HT1080 (cell line): ENCODE data around the gene ZNF648. TPM values are rescaled to one million over a fixed set of nuclear protein-coding genes. Genes with fewer than 3 reads are reported as not detected.
"Not testable (repeated sequence)": the region's sequence is repeated elsewhere in the genome, so short reads cannot be mapped to it uniquely, and the experiment has no call there.

ENCODE experiments used
- DNase-seq: peaks from one replicate; pipeline ENCODE4 v3.0.0-alpha.2; 2015; ENCODE audit warnings: low read depth
- total RNA-seq: library from RNA; depleted of rRNA; stranded (reverse); fragments of >200 nt; shearing (Covaris generic); gene quantifications from 2 replicates; pipeline ENCODE4 v1.2.3, GENCODE V29; 2014

Gene ZNF648
- total RNA-seq, 1 experiment from 2014 or later = 0.34 TPM

DNA sequence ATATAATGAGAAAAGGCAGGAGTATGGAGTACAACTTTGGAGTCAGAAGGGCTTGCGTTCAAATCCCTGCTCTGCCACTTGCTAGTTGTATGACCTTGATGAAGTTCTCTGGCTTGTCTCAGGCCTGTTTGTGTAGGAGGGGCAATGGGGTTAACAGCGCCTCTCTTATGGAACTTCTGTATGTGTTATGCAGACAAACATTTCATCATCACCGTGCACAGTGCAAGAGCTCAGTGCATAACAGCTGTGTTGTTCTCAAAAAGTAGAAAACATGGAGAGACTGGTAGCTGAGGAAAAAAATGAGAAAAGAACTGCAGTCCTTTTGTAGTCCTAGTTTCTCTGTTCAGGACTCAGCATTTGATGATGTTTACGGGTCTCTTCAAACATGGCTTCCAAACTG is 10.4 kb upstream of the ZNF648 start:
- DNase-seq = no peak

DNA sequence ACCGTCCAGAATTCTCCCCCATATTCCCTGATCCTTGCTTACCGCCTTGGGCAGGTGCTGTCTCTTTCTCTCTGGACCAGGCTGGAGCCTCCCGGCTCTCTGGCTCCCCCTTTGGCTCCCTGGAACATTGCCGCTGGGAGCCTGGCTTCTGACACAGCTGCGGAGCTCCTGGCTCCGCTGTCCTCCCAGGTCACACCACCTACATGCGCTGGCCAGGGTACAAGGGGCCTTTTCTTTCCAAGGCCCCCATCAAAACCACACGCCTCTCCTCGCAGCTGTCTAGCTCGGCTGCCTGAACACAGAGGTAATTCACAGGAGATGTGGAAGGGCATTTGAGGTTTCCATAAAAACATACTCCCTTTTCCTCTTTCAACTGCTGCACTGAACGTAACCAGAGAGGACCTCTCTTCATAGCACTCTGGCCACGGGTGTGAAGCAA is 7.5 kb upstream of the ZNF648 start:
- DNase-seq = peak; percentile 69

DNA sequence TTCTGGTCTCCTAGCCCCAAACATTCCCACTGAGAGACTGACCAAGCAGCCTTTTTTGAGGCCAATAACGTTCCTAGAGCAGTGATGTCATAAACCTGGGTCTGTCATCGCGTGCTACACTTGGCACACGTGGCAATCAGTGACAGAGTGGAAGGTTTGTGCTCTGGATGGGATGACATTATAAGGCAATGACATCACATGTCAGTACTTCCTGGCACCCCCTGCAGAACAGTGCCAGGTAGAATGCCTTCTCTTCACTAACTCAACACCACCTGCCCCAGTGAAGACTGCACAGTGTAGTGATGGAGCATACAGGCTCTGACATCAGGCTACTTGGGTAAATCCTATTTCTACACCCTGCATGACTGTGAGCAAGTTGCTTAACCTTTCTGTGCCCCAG is 5.4 kb upstream of the ZNF648 start:
- no peak for DNase-seq

DNA sequence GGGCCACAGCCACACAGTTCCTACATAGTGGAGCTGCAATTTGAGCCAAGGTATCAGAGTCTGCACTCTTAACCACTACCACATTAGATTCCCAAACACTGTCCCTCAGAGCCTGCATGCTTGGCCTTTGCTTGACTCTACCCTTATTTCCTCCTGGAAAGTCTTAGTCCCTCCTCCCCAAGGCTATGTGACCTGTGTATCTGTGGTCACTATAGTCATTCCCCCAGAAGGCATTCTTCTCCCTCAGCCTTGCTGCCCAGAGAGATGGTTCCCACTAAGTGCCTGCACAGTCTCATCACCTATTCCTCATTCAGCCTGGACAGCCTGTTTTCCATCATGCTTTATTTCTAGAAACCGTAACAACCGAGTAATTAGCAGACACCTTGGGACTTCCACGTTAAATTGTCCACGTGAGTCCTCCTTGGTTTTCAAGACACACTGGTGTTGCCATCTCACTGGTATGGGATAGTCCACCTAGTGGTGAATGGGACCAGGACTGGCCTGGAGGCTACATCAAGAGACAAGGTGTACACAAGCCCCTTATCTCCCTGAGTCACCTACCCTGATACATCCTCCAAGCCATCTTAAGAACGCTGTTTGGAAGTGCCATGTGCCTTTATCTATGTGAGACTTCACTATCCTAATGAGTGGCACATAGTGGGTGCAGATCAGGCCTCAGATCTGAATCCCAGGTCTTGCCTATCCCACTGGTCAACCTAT is 3.8 kb upstream of the ZNF648 start:
- no peak for DNase-seq

DNA sequence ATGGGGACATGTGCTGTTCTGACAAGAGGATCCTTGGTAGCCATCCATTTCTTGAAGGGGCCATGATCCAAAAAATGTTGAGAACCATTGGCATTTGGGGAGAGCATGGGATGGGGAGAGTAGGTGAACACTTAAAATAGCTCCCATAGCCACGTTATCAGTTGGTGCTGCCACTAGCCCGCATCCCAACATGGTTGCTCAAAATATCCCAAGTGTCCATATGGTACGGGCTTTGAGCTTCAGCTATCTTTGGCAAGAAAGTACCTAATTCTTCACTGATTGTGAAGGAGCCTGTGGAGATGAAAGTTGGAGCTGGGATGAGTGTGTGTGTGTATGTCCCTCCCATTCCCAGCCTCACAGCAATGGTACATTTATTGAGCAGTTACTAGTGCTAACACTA is 3.1 kb upstream of the ZNF648 start:
- DNase-seq = no peak

DNA sequence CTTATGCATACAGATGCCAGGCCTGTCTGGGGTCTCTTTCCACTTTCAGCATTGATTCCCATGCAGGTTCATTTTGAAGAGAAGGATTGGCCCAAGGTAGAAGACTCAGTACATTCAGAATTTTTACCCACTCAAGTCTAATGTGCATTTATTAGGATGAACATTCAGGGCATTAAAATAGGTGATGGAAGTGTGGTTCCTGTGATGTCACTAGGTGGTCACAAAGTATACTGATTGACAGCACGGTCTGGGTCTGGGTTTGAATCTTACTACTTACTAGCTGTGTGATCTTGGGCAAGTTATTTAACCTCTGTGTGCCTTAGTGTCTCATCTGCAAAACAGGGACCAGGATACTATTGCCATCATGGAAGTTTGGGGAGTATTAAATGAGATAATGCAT is 711 bp upstream of the ZNF648 start:
- DNase-seq = no peak

DNA sequence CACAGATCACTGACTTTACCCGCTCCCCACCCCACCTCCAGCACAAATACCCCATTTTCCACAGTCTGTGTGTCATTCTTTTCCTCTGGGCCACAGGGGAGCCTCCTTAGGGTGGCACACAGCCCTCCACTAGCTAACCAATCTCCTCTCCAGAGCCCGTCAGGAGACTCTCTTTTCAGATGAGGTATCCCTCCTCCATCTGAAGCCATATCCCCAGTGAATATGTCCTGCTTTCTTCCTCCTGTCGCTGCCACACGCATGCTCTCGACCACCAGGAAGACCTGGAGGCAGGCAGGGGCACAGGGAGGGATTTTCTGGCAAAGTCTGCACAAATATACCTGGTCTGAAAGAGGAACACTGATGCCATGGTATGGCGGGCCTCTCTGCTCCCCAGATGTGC is 635 bp downstream of the ZNF648 start:
- no peak for DNase-seq

DNA sequence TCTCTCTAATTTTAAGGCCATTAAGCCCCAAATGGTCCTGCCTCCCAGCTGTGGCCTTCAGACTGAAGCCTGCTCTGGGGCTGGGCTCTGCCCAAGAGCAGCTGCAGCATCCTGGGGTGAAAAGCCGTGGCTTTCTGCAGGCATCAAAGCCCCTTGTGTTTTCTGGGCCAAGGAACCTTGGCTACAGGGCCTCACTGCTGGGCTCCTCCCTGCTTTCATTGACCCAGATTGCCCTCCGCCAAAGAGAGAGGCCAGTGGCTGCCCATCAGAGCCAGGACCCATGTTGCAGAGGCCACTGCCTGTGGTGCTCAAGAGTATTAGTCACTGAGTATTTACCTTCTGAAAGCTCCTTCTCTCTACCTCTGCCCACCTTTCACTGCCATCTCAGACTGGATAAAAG is 1.6 kb downstream of the ZNF648 start:
- DNase-seq = no peak

DNA sequence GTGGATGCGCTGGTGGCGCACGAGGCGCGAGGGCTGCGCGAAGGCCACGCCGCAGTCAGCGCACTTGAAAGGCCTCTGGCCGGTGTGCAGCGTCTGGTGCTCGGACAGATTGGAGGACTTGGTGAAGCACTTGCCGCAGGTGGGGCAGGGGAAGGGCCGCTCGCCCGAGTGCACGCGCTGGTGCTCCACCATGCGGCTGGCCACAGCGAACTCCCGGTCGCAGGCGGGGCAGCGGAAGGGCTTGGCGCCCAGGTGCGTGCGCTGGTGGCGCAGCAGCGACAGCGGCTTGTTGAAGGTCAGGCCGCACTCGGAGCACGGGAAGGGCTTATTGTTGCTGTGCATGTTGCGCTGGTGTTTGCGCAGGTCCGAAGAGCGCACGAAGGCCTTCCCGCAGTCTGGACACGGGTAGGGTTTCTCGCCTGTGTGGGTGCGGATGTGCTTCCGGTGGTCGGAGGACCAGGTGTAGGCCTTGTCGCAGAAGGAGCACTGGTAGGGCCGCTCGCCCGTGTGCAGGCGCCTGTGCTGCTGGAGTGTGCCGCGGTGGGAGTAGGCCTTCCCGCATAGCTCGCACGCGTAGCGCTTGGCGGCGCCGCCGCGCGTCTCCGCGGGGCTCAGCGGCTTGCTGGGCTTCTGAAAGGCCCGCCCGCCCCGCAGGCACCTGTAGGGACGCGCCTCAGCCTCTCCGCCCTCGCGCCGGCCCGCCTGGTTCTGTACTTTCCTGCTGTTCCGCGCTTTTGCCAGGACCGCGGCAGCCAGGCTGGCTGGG is 4.7 kb downstream of the ZNF648 start:
- no peak for DNase-seq

DNA sequence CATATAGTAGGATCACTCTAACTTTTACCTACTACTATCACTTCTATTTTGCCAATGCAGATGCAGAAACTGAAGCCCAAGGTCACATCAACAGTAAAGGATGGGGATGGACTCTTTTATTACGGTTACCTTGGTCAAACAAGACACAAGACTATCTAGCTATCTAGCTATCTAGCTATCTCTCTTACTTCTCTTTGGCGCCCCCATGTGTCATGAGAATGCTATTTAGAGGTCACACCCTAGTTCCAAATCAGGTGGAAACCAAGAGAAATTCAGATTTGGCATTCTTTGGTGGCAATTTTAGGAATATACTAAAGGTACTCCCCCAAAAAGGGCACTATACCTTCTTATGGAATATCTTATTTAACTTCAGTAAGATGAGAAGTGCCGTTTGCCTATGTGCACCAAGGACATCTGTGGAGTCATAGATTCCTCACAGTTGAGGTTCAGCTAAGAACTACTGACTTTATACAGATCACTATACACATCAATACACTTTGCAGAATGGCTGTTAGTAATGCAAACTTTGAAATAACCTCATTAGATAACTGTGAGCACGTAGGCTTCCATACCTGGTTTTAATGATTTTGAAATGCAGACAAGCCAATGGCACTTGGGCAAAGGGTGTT is 6.7 kb downstream of the ZNF648 start:
- DNase-seq = peak; percentile 16

DNA sequence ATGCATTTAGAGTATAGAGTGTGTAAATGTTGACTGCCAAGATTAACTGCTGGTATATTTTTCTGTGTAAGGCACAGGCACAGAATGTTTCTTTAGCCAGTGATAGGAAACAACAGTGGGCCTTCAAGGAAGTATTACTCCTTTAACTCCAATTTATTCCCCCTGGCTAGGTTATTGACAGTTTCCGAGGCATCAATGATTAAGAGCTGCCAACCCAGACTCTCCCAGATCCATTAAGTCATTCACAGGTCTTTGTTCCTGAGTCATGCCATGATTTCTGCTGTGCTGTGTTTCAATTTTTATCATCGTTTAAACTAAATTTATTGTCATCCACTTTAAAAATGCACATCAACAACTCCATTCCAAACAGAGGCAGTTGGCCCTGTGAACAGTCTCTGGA is 9.2 kb downstream of the ZNF648 start:
- DNase-seq = no peak

DNA sequence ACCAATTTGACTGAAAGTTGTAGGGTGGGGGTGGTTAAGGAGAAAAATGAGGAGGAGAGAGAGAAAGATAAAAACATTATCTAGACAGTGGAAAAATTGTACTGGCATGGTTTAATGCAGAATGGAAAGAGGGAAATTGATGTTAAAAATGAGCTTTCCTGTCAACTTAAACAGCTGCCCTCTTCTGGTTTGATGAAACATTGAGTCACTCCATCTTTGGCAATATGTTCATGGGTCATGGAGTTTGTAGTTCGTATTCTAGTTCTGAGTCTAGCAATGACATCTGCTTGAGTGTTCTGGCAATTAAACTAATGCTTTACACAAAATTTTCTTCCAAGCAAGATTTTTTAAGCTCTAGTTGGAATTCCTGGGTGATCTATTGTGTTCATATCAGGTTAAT is 9.6 kb downstream of the ZNF648 start:
- no peak for DNase-seq

DNA sequence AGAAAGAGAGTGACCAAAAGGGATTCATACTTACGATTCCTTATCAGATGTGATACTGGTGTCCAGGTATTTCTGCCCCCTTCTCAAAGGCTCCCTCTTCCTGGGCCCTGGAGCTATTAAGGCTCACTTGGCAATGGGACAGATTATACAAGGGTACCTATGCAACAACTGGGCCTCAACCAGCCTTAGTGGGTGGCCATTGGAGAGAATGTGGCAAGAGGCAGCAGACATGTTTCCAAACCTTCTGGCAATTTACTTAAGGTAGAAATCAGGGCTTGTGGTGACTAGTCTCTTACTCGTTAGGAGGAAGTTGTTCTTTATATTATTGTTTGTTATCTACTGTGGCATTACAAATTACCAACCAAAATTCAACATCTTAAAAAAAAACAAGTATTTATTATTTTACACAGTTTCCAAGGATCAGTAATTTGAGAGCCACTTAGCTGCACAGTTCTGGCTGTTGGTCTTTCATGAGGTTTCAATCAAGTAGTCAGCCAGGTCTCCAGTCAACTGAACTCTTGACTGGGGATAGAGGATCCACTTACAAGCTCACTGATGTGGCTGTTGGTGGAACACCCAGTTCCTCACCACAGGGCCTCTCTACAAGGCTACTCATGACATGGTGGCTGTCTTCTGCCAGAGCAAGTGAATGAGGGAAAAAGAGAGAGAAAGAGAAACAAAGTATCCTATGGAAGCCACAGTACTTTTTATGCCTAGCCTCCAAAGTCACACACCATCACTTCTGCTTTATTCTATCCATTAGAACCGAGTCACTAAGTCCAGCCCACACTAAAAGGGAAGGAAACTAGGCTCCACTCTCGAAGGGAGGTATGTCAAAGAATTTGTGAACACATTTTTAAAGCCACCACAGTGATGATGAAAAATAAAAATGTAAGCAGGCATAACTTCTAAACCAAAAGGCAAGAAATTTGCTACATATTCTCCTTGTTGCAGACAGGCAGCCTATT is 10.7 kb downstream of the ZNF648 start:
- DNase-seq = no peak

DNA sequence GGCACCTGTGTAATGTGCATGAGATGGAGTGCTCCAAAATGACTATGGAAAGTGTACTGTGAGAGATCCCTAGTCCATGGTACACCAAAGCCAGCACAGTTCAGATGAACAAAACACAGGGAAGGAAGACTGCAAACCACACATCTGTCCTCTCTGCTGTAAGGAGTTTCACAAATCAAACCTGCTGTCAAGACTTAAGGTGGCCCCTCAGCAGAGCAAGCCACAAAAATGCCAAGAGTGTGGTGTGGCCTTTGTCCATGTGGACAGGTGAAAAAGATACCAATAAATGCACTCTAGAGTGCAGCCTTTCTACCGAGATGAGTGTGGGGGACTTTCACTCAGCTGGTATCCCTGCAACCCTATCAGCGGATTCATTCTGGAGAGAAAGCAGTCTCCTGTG is 12.9 kb downstream of the ZNF648 start:
- no peak for DNase-seq

DNA sequence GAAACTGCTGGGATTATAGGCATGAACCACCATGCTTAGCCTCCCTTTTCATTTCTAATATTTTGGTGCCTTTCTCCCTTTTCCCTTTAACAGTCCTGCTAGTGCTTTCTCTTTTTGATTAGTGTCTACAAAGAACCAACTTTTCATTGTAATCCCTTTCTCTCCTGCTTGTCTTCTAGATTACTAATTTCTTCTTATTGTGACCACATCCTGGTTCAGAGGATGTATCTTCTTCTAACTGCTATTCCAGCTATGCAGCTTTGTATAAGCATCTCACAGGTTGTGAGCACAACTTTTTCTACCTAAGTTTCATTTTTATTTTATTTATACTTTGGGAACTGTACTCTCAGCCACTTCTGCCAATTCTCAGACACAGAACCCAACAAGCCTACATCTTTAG is 14.7 kb downstream of the ZNF648 start:
- DNase-seq = no peak

DNA sequence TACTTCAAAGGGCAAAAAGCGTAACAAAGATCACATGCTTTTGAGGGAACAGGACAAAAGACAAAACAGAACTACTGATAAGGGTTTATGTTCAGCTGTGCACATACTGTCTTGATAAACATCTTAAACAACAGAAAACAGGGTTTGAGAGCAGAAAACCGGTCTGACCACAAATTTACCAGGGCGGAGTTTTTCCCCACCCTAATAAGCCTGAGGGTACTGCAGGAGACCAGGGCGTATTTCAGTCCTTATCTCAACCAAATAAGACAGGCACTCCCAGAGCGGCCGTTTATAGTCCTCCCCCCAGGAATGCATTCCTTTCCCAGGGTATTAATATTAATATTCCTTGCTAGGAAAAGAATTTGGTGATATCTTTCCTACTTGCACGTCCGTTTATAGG is 16.0 kb downstream of the ZNF648 start:
- DNase-seq = not testable (repeated sequence)

DNA sequence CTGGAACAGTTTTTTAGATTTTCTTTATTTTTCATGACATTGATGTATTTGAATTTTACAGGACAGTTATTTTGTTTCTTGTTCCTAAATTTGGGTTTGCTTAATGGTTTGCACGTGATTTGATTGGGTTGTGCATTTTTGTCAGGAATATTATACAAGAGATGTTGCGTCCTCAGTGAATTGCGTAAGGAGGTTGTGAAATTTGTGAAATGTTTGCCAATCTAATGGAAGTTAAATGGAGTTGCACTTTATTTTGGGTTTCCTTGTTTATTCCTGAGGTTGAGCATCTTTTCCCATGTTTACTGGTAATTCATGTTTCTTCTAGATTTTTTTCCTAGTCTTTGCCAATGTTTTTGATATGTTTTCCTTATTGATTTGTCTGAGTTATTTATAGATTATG is 19.9 kb downstream of the ZNF648 start:
- no peak for DNase-seq

DNA sequence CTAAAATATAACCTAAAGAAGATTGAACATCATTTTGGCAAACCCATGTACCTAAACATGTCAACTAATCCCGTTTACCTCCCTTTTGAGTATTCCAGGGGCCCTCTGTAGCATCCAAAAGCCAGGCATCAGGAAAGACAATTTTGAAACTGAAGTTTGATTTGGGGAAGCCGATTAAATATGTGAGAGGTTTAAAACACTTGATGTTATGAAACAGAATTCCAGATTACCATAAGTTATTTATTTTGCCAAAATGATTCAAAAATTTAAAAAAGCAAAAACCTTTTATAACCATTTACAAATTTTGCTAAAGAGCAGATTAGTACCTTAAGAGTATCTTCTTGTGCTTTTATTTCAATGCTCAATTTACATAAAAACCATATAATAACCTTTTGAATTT is 23.3 kb downstream of the ZNF648 start:
- no peak for DNase-seq

DNA sequence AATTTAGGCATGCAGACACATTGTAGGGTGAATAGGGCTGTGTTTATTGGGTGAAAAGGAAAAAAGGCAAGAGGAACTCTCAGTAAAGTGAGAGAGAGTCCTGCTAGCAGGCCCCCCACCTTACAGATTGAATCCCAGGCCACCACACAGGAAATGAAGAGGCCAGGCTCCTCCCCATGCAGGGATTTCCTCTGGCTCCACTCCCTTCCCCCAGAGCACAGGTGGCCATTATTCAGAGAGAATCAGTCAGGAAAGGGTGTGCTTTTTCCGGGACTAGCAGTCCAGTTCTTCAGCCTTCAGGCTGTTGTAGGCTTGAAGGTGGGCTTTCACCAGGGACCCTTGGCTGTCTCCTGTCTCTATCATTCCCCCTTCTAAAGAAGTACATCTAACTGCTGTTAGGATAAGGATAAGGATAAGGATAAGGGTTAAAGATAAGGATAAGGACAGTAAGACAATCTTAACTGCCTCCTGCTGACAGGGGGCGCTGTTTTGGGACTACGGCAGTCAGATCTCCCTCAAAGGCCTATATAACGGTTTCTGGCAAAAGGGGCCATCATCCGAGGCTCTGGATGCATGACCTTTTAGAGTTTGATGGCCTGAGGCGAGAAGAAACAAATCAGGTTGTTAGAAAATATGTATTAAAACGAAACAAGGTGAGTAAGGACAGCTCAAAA is 26.3 kb downstream of the ZNF648 start:
- DNase-seq = peak; percentile 13

DNA sequence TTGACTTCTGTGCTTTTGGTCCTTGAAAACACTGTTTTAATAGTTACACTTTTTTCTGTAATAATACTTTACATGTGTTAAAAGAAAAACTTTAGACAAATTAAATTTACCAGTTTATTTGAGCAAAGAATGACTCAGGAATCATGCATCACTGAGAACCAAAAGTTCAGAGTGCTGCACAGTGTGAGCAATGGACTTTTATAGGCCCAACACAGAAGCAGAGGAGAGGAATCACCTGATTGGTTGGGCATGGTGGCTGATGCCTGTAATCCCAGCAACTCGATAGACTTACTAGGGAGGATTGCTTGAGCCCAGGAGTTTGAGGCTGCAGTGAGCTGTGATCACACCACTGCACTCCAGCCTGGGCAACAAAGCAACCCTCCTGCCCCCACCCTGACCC is 29.3 kb downstream of the ZNF648 start:
- peak; percentile 10 for DNase-seq
